PFSK-1 (cell line): Measurements from ENCODE around the gene CRB2.

Source experiments
- POLR2AphosphoS5 ChIP-seq: IDR thresholded peaks from 2 replicates; pipeline ENCODE4 v1.6.1; 2012; ENCODE audit warnings: low read depth, mild to moderate bottlenecking, control low read depth, low read length, moderate library complexity
- SIN3A ChIP-seq: IDR thresholded peaks from 2 replicates; pipeline ENCODE4 v1.6.1; 2012; ENCODE audit warnings: mild to moderate bottlenecking, low read length, moderate library complexity, borderline replicate concordance; ENCODE audit not compliant: insufficient read depth
- TAF1 ChIP-seq: IDR thresholded peaks from 2 replicates; pipeline ENCODE4 v1.6.1; 2012; ENCODE audit warnings: low read length, control low read depth, borderline replicate concordance; ENCODE audit not compliant: insufficient read depth
- TF ChIP-seq, protein P1 (sequence below), 2 experiments: IDR thresholded peaks; 2 replicates each; pipeline versions ENCODE4 v1.6.1 to v1.8.0; 2011 to 2012; ENCODE audit warnings: low read depth in 2 of 2, low read length in 2 of 2, control low read depth in 1 of 2, inconsistent platforms in 1 of 2, mild to moderate bottlenecking in 1 of 2, moderate library complexity in 1 of 2; ENCODE audit not compliant: insufficient read depth in 1 of 2

- TF ChIP-seq SIN3A (no peak), POLR2AphosphoS5 (no peak), TAF1 (no peak)
- TF ChIP-seq, protein P1, sequence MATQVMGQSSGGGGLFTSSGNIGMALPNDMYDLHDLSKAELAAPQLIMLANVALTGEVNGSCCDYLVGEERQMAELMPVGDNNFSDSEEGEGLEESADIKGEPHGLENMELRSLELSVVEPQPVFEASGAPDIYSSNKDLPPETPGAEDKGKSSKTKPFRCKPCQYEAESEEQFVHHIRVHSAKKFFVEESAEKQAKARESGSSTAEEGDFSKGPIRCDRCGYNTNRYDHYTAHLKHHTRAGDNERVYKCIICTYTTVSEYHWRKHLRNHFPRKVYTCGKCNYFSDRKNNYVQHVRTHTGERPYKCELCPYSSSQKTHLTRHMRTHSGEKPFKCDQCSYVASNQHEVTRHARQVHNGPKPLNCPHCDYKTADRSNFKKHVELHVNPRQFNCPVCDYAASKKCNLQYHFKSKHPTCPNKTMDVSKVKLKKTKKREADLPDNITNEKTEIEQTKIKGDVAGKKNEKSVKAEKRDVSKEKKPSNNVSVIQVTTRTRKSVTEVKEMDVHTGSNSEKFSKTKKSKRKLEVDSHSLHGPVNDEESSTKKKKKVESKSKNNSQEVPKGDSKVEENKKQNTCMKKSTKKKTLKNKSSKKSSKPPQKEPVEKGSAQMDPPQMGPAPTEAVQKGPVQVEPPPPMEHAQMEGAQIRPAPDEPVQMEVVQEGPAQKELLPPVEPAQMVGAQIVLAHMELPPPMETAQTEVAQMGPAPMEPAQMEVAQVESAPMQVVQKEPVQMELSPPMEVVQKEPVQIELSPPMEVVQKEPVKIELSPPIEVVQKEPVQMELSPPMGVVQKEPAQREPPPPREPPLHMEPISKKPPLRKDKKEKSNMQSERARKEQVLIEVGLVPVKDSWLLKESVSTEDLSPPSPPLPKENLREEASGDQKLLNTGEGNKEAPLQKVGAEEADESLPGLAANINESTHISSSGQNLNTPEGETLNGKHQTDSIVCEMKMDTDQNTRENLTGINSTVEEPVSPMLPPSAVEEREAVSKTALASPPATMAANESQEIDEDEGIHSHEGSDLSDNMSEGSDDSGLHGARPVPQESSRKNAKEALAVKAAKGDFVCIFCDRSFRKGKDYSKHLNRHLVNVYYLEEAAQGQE (IDR thresholded peaks at IDR 0.05; ENCODE audit: insufficient read depth in 1 of 2, low read depth in 2 of 2, low read length in 2 of 2), result no peak
Measured at GRCh38 chr9:123357743-123358059, 1.7 kb downstream of the CRB2 start.
